Heart left ventricle (tissue), 13 donors: Measurements from ENCODE around the gene SPATA24.

Source experiments
- CTCF ChIP-seq, 12 donors: fragments of 200-600 bp; sonication (generic) in 4 of 12; IDR thresholded peaks; one replicate each; pipeline versions ENCODE4 v1.5.0 to v1.8.0; 2018 to 2022; ENCODE audit warnings: antibody characterized with exemption in 12 of 12, mild to moderate bottlenecking in 5 of 12
- POLR2A ChIP-seq, 2 donors: fragments of 450-650 bp; IDR thresholded peaks; one replicate each; pipeline ENCODE4 v1.6.1; 2017; ENCODE audit warnings: antibody characterized with exemption in 2 of 2, mild to moderate bottlenecking in 2 of 2, moderate library complexity in 2 of 2
- donor health status: ischemic (EF 13 %, LVEDD 7.1; RV severe dilation, severe dysfunction).
- donor health status: DM: no; HTN: yes; CAD: no.
- donor health status: DM: no; HTN: no; CAD: no.
- donor health status: ischemic (EF 25% LVEDD 6.9; RV normal size, moderate dysfunction).
- donor health status: ischemic (EF 25% LVEDD 5.7; RV mildly dilated, moderate dysfunction).
- donor health status: ischemic (EF 35%, LVEDD 5.7; RV mildly dilated, moderate dysfunction).
- donor health status: nonischemic (EF 11% LVEDD 7.7; RV severe dilation, severe dysfunction).
- donor health status: DM: yes; HTN: yes; CAD: no.
- donor health status: PGD.
- donor health status: ischemic (EF 29% LVEDD 5.4; RV normal size, mild dysfunction).
- donor health status: nonischemic (EF 23%, LVEDD 6.1; RV moderate dilation, normal function).

GRCh38 chr5:139419226-139420192 is 15.6 kb upstream of the SPATA24 start:
- peak in 5 of 12 donors; percentile 8 to 34 (median 9) for TF ChIP-seq CTCF (IDR thresholded peaks at IDR 0.05)
- no peak for TF ChIP-seq POLR2A (IDR thresholded peaks at IDR 0.05)
